GM12864 (cell line): ENCODE data around the gene MYO1G.

Source experiments
- DNase-seq: peaks from one replicate; pipeline ENCODE4 v3.0.0-alpha.2; 2011; ENCODE audit warnings: low read depth
- H3K4me3 ChIP-seq: 2 replicates; pipeline ENCODE4 v1.5.1; 2011; ENCODE audit warnings: mild to moderate bottlenecking, low read depth, low read length, control low read depth
- TF ChIP-seq, protein P1 (sequence below): IDR thresholded peaks from 2 replicates; pipeline ENCODE4 v1.5.1; 2011; ENCODE audit warnings: low read depth, mild to moderate bottlenecking, moderate library complexity, low read length, control low read depth, inconsistent platforms; ENCODE audit errors: missing control alignments

The MYO1G gene

GRCh38 chr7:45024126-45024744, 45.4 kb upstream of the MYO1G start:
- TF ChIP-seq, protein P1, sequence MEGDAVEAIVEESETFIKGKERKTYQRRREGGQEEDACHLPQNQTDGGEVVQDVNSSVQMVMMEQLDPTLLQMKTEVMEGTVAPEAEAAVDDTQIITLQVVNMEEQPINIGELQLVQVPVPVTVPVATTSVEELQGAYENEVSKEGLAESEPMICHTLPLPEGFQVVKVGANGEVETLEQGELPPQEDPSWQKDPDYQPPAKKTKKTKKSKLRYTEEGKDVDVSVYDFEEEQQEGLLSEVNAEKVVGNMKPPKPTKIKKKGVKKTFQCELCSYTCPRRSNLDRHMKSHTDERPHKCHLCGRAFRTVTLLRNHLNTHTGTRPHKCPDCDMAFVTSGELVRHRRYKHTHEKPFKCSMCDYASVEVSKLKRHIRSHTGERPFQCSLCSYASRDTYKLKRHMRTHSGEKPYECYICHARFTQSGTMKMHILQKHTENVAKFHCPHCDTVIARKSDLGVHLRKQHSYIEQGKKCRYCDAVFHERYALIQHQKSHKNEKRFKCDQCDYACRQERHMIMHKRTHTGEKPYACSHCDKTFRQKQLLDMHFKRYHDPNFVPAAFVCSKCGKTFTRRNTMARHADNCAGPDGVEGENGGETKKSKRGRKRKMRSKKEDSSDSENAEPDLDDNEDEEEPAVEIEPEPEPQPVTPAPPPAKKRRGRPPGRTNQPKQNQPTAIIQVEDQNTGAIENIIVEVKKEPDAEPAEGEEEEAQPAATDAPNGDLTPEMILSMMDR = no peak
- no peak for DNase-seq
- no peak overlapping the region for H3K4me3 ChIP-seq

- TF ChIP-seq, protein P1 = no peak
- no peak overlapping the region for H3K4me3 ChIP-seq
- no peak for DNase-seq
Measured at GRCh38 chr7:45021604-45022296, 42.9 kb upstream of the MYO1G start.

DNA sequence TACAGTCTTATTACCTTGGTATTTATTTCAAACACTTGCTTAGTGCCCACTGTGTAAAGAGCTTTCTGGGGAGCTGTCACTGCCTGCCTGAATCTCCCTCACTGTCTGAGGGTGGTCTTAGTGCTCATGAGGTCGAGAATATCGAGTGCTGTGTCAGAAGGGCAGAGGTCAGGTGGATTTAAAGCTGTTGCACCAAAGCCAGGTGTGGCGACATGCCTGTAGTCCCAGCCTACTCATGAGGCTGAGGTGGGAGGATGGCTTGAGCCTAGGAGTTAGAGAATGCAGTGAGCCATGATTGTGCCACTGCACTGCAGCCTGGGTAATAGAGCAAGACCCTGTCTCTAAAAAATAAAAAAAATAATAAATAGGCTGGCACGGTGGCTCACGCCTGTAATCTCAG, 42.1 kb upstream of the MYO1G start:
- TF ChIP-seq, protein P1 = no peak
- DNase-seq = no peak
- H3K4me3 ChIP-seq = no peak overlapping the region

GRCh38 chr7:45017253-45017652, 38.4 kb upstream of the MYO1G start:
- TF ChIP-seq, protein P1 = no peak
- H3K4me3 ChIP-seq = no peak overlapping the region
- no peak for DNase-seq

DNA sequence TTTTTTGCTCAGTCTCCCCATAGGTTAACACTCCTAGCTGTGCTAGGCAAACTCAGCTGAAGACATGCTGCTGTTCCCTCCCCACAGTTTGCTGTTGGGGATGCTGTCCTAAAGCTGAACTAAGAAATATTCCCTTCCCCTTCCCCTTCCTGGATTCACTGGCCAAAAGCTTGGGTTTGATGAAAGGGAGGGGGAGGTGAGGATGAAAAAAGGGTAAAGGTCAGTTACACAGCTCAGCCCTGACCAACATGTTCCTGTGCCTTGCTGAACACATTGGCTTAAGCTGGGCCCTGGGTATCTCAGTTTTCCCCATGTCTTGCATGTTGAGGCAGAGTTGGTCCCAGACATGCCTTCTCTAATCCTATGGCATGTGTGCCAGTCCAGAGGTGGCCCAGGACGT, 36.5 kb upstream of the MYO1G start:
- no peak overlapping the region for H3K4me3 ChIP-seq
- TF ChIP-seq, protein P1 = no peak
- DNase-seq = no peak

DNA sequence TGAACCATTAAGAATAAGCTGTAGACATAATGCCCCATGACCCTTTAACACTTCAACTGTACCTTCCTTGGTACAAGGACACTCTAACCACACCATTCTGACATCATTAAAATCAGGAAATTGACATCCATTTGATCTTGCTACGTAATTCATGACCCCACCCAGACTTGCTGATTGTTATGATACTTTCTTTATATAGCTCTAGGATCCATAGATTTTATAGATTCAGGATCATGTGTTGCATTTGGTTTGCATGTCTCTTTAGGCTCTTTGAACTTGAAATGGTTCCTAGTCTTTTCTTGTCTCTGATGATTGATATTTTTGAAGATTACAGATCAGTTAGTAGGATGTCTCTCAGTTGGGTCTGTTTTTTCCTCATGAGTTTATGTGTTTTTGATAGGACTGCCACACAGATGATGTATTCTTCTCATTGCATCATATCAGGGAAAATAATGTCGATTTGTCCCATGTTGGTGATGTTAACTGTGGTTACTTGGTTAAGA, 34.7 kb upstream of the MYO1G start:
- TF ChIP-seq, protein P1 = no peak
- H3K4me3 ChIP-seq = no peak overlapping the region
- DNase-seq = no peak
